ENCODE results near the gene EFNA3. TPM values are rescaled to one million over a fixed set of nuclear protein-coding genes. Genes with fewer than 3 reads are reported as not detected.
A peak's percentile ranks its signal among the peaks of the same experiment; 100 is the strongest.

EFNA3 gene
- total and polyA plus RNA-seq, 9 of the 15 experiments (the other 6 are each of a cell fraction or from before 2014, with no cell fraction given): 0.59 to 7.9 (median 4.7) TPM

- TF ChIP-seq ZNF76 (CRISPR knock-in tag; IDR thresholded peaks at IDR 0.05; ENCODE audit: borderline replicate concordance) (no peak), ZBTB1 (CRISPR knock-in tag; IDR thresholded peaks at IDR 0.05; ENCODE audit: borderline replicate concordance, low read depth) (peak; percentile 48; the same call in 1 of the 2 replicates), MAFK (IDR thresholded peaks at IDR 0.05; ENCODE audit: low read length) (no peak), ZFP91 (CRISPR knock-in tag; IDR thresholded peaks at IDR 0.05) (no peak), NCOA1 (IDR thresholded peaks at IDR 0.05; ENCODE audit: low read depth) (no peak), HMGXB4 (CRISPR knock-in tag; IDR thresholded peaks at IDR 0.05) (peak; percentile 73; the same call in 1 of the 2 replicates), FOSL1 (tag; conservative IDR thresholded peaks at IDR 0.05) (peak; percentile 8; the same call in 1 of the 2 replicates), RBM14 (IDR thresholded peaks at IDR 0.05; ENCODE audit: borderline replicate concordance, insufficient read depth, low read depth, low read length) (no peak), ZNF444 (CRISPR knock-in tag; IDR thresholded peaks at IDR 0.05) (no peak), EP300 (IDR thresholded peaks at IDR 0.05; ENCODE audit: low read length) (peak; percentile 19; the same call in 1 of the 2 replicates), USF1 (CRISPR knock-in tag; IDR thresholded peaks at IDR 0.05) (no peak), NFIC (IDR thresholded peaks at IDR 0.05) (peak; percentile 28), ZNF695 (CRISPR knock-in tag; IDR thresholded peaks at IDR 0.05) (no peak), ARNT (IDR thresholded peaks at IDR 0.05) (peak in 1 of 2 experiments; percentile 62; a peak in 2 of 4 replicates), ZFP36 (IDR thresholded peaks at IDR 0.05; ENCODE audit: low read depth, low read length, partially characterized antibody) (peak; percentile 5), IRF1 (CRISPR knock-in tag; IDR thresholded peaks at IDR 0.05; ENCODE audit: borderline replicate concordance) (no peak), ZNF764 (CRISPR knock-in tag; IDR thresholded peaks at IDR 0.05; ENCODE audit: low read depth) (0 out of 2 replicates have a peak, but pooled peaks have one; percentile 38), MBD2 (IDR thresholded peaks at IDR 0.05; ENCODE audit: borderline replicate concordance, low read depth) (no peak), NONO (IDR thresholded peaks at IDR 0.05; ENCODE audit: low read depth in 2 of 2, low read length in 1 of 2) (0 out of 4 replicates have a peak, but pooled peaks of 1 of the 2 experiments have one; percentile 33)
These were observed 6.3 kb downstream of the EFNA3 start (continued) for GRCh38 chr1:155084722-155085503.
